GM10847 (cell line): ENCODE results near the gene NOX5.

ENCODE experiments used
- POLR2A ChIP-seq: IDR thresholded peaks from 2 replicates; pipeline ENCODE4 v1.6.1; 2011; ENCODE audit not compliant: insufficient read length; ENCODE audit errors: extremely low read depth

The NOX5 gene

DNA sequence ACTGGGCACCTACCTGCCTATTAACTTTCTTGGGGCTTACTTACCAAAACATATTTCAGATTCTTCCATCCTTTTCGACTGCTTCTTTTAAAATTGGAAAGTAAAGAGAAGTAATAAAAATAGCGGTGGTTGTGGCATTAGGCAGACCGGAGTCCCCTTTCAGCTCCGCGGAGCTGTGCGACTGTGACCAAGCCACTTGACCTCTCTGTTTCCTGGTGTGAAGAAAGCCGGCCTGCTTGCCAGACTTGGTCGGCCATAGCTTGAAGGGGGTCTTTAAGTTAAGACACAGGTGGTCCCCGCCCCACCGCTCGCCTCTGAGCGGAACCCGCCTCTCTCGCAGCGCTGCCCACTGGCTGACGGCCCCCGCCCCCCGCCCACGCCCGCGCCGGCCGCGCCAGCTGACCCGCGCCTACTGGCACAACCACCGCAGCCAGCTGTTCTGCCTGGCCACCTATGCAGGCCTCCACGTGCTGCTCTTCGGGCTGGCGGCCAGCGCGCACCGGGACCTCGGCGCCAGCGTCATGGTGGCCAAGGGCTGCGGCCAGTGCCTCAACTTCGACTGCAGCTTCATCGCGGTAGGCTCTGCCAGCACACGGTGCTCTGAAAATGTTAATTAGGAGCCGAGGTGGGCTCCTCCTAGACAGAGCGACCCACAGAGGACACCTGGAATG, 18.3 kb downstream of the NOX5 start:
- TF ChIP-seq POLR2A: no peak

DNA sequence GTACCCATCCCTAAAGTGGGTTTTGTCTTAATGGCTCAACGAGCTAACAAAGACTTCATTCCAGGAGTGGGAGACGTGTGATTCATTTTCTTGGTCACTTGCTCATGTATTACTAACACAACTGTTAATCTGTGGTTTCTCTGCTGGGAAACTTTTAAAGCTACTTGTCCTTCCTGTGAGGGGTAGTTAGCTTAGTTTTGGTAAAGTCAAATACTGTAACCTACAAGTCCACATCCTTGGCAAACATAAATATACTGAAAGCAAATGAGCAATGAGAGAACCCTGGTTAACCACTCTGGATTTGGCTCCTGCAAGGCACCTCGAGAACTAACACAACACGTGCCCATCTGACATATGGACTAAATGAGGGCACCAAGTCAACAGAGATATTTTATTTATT, 19.9 kb downstream of the NOX5 start:
- no peak for TF ChIP-seq POLR2A

- TF ChIP-seq POLR2A: no peak
Measured at GRCh38 chr15:69035205-69035917, 20.9 kb downstream of the NOX5 start.

DNA sequence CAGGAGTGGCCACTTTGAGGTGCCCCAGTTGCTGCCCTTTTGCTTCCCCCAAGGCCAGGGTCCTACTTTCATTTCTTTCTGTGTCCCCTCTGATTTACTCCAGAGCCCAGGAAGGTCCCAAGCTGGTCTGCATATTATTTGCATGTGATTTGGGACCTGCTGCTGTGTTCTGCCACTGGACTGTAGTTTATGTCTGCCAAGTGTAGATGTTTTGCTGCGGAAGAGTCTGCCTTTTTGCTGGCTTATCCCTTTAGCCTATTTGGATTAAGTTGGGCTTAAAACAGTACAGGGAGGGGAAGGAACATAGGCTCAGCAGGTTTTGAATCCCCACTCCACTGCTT, 21.4 kb downstream of the NOX5 start:
- TF ChIP-seq POLR2A: no peak

GRCh38 chr15:69036826-69037225, 22.3 kb downstream of the NOX5 start:
- no peak for TF ChIP-seq POLR2A

DNA sequence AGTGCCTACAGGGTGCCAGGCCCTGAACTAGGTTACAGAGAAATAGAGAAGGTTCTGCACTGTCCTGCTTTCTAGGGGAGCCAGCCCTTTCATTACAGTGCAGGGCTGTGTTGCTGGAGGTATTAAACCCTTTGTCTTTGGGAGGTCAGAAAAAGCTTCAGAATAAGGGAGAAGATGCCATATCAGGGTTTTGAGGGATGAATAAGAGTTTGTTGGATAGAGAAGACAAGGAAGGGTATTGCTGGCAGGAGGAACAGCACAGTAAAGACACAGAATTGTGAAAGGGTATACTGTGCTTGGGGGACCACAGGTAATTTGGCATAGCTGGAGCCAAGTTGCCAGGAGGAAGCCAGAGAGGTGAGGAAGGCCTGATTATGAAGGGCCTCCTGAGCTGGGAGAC, 23.0 kb downstream of the NOX5 start:
- no peak for TF ChIP-seq POLR2A

DNA sequence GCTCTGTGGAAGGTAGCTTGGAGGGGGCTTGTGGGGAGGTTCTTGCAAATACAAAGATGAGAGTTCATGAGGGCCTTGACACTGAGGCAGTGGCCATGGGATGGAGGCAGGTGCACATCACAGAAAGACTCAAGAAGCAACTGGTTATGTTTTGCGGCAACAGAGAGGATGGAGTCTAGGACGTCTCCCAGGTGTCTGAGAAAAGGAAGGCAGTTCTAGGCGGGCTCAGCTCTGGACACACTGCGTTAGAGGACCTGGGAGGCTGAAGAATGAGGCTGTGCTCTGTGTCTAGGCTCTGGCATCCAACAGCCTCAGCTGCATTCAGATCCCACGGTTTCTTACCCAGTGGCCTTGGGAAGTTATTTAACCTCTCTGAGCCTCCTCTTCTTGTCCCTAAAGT, 23.5 kb downstream of the NOX5 start:
- no peak for TF ChIP-seq POLR2A

GRCh38 chr15:69038508-69038907, 24.0 kb downstream of the NOX5 start:
- no peak for TF ChIP-seq POLR2A

DNA sequence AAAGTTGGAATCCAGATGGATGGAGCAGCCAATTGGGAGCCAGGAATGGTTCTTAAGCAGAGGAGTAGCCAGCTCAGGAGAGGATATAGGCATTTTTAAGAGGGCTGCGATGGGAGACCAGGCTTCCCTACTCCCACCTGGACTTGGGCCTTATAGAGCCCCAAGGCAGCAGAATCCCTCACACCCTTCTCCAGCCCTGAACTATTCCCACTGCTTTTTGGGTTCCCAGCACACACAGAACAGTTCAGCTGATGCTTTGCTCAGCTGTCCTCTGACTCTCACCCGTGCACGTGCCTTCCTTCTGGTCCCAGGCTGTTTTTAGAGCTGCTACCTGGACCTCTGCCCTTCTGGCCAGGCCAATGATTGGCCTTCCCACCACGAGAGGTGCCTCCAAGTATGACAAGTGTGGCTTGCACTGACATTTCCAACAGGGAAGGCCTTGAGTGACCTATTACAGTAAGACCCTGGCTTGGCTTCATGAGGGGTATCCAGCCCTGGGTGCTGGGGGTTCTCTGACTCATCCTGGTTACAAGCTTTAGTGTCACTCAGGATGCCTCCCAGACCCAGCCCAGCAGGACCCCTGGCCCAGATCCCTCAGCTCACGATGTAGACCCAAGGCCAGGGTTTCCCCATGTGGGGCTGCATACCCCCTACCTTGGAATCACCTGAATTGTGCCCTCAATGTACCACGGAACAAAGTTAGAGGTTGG, 25.2 kb downstream of the NOX5 start:
- no peak for TF ChIP-seq POLR2A

- no peak for TF ChIP-seq POLR2A
Measured at GRCh38 chr15:69042531-69042930, 28.0 kb downstream of the NOX5 start.

DNA sequence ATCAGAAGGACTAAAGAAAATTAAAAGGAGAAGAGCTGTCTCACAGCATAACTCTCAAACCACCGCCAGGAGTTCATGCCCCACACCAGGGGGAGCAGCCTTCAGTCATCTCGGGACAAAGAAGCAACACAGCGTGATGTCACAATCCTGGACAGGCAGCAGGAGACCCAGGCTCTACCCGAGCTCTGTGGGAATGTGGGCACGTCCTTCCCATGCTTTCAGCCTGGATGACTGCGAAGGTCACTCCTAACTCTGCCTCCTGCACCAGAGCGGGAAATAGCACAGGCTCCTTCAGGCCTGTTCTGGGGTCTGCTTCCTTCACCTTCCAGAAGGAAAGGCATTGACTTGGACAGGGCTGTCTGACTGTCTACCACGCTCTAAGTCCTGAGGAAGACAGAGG, 31.3 kb downstream of the NOX5 start:
- no peak for TF ChIP-seq POLR2A

DNA sequence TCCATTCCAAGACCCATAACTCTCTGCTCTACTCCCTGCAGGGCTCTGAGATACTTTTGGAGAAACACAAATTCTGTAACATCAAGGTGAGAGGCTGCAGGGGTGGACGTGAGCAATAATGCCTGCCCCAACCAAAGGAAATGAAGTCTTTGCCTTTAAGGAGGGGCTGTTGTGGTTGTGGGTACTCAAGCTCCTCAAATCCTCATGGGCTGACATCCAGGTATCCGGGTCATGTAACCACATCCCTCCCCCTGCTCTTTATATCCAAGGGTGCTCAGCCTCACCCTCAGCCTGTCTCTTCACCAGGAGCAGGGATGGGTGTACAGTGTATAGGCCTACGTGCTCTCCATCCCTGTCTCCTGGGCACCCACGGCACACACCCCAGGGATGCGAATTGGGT, 32.3 kb downstream of the NOX5 start:
- no peak for TF ChIP-seq POLR2A

DNA sequence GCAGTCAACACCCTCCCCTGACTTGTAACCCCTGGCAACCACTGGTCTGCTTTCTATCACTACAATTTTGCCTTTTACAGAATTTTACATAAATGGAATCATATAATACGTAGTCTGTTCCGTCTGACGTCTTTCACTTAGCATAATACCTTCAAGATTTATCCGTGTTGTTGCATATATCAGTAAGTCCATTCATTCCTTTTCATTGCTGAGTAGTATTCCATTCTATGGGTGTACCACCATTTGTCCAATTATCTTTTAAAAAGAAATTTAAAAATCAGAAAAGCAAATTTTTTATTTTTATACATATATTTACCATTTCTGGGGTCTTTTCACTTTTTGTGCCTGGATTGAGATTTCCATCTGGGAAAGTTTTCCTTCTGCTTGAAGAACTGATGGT, 35.5 kb downstream of the NOX5 start:
- no peak for TF ChIP-seq POLR2A

DNA sequence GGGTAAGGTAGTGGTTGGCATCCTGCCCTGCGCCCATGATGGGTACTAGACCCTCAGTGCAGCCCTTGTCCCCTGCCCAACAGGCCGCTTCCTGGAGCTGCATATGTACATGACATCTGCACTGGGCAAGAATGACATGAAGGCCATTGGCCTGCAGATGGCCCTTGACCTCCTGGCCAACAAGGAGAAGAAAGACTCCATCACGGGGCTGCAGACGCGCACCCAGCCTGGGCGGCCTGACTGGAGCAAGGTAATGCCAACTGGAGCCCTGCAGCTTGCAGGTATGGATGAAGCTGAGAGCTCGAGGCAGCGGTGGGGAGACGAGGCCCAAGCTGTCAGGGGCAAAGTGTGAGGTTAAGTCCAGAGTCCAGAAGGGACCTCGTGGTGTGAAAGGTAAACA, 40.8 kb downstream of the NOX5 start:
- no peak for TF ChIP-seq POLR2A

- TF ChIP-seq POLR2A: no peak
Measured at GRCh38 chr15:69056365-69056764, 41.9 kb downstream of the NOX5 start.

DNA sequence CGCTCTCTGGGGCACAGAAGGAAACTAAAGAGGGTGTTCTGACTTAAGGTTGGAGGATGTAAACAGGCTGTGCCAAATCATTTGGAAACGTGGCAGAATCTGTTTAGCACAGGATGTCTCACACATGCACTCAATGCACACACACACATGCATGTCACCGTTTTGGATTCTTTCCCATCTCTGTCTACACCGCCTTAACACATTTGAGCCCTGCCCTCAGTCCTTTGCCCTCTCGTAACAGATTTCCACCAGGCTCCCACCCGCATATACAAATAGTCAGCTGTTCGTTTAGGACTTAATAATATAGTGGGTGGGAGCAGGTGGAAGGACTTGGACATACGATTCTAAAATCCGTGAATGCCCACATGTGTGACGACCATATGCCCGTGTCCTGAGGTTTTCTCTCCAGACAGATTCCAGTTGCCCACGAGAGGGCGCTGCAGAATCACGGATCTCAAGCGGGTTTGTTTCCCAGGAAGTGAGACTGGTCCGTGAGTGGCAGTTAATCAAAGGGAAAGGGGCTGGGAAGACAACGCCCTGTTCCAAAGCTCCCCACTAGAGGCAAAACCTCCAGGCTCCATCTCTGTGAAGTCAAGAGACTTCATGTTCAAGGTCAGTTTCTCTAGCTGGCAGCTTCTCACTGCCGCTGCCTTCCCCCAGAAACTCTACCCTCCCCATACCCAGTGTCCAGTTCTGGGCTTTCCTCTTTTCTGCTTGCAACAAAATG, 44.5 kb downstream of the NOX5 start:
- TF ChIP-seq POLR2A: no peak
